BJ (cell line): Measurements from ENCODE around the gene SLC25A23. TPM values are rescaled to one million over a fixed set of nuclear protein-coding genes. Genes with fewer than 3 reads are reported as not detected.

Experiments
- CTCF ChIA-PET: fragments of 350-600 bp; formaldehyde crosslinking; extraction: SDS; loops from one replicate; lab custom pipeline; 2021; ENCODE audit warnings: antibody characterized with exemption, inconsistent platforms; lab: Yijun Ruan, JAX
- POLR2A ChIA-PET: fragments of 300-600 bp; sonication (Branson Sonifier 250); formaldehyde crosslinking; extraction: SDS; loops from one replicate; lab custom pipeline; 2021; ENCODE audit warnings: antibody characterized with exemption; lab: Charles Lee
- DNase-seq: peaks from one replicate; pipeline ENCODE4 v3.0.0-alpha.2; 2011; ENCODE audit warnings: low read depth
- H3K27me3 ChIP-seq: 2 replicates; pipeline ENCODE4 v1.6.0; 2011; ENCODE audit warnings: low read length; ENCODE audit not compliant: control insufficient read depth, insufficient read depth
- H3K36me3 ChIP-seq: 2 replicates; pipeline ENCODE4 v1.5.1; 2011; ENCODE audit warnings: low read length; ENCODE audit not compliant: control insufficient read depth, insufficient read depth
- H3K4me3 ChIP-seq: 2 replicates; pipeline ENCODE4 v1.5.1; 2011; ENCODE audit warnings: low read depth, mild to moderate bottlenecking, control low read depth, low read length
- CTCF ChIP-seq: IDR thresholded peaks from 2 replicates; pipeline ENCODE4 v1.5.1; 2011; ENCODE audit warnings: low read depth, mild to moderate bottlenecking, control low read depth, inconsistent platforms, low read length, moderate library complexity; ENCODE audit not compliant: insufficient read depth
- polyA plus RNA-seq: library from polyadenylated mRNA; depleted of rRNA; stranded (reverse); fragments of >200 nt; gene quantifications from 2 replicates; pipeline ENCODE4 v1.2.3, GENCODE V29; 2011

SLC25A23 gene
- polyA plus RNA-seq, 1 experiment = 7.4 TPM

GRCh38 chr19:6479836-6480398, 20.3 kb upstream of the SLC25A23 start:
- Histone ChIP-seq H3K27me3 (peaks cover 1% of the 10 kb centered on the region), H3K36me3 (no peaks in the 10 kb centered on the region), H3K4me3 (no peak overlapping the region)
- ChIA-PET CTCF (no interaction called here), POLR2A (no interaction called here)
- no peak for DNase-seq
- no peak for TF ChIP-seq CTCF

GRCh38 chr19:6478815-6479214, 19.2 kb upstream of the SLC25A23 start:
- TF ChIP-seq CTCF = no peak
- ChIA-PET POLR2A (no interaction called here), CTCF (interaction anchor here (0.9 kb wide), 1 partner anchor 160 kb away, joined by 3 read pairs; no protein-coding TSS in a partner anchor)
- Histone ChIP-seq H3K27me3 (peaks cover 1% of the 10 kb centered on the region), H3K36me3 (no peaks in the 10 kb centered on the region), H3K4me3 (no peak overlapping the region)
- no peak for DNase-seq

- DNase-seq = no peak
- CTCF ChIA-PET = interaction anchor here (0.8 to 1.0 kb wide), 2 partner anchors 17 to 45 kb away, joined by 3 read pairs; partner anchors contain the start of gene SLC25A23
- peak overlapping the region; percentile 14; the same call in 1 of the 2 replicates for H3K4me3 ChIP-seq
- H3K27me3 ChIP-seq = peaks cover 1% of the 10 kb centered on the region
- TF ChIP-seq CTCF = no peak
- no peaks in the 10 kb centered on the region for H3K36me3 ChIP-seq
- POLR2A ChIA-PET = no interaction called here
Observed at GRCh38 chr19:6476896-6477431, 17.4 kb upstream of the SLC25A23 start.

DNA sequence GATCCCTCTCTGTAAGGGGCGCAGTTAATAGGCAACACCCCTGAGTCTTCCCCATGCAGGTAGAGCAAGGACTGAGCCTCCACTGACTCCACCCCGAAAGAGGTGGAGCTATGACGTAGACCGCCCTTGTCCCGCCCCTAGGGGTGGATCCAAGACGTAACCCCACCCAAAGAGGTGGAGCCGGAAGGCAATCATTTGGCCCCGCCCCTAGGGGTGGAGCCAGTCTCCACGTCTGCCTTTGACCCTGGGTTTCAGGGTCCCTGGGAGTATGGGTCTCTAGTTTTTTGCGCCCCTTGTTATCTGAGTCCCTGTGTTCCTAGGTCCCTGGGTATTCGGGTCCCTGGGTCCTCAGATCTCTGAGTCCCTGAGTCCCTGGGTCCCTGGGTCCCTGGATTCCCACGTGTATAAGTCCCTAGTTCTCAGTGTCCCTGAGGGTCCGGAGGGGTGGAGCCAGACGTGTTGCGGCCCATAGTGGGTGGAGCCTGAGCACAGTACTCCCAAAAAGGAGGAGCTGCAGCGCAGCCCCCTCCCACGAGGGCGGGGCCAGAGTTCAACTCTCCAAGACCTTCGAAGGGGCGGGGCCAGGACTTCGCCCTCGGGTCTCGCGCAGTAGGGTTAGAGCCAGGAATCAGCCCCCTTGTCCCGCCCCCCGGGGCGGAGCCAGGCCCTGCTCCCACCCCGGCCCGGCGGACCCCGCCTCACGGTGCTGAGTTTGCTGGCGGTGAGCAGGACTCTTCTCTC, 16.7 kb upstream of the SLC25A23 start:
- Histone ChIP-seq H3K27me3 (peaks cover 1% of the 10 kb centered on the region), H3K4me3 (peak overlapping the region; percentile 14; the same call in 1 of the 2 replicates), H3K36me3 (no peaks in the 10 kb centered on the region)
- DNase-seq = no peak
- CTCF ChIA-PET = interaction anchor here (0.8 to 1.0 kb wide), 2 partner anchors 17 to 46 kb away, joined by 3 read pairs; partner anchors contain the start of gene SLC25A23
- POLR2A ChIA-PET = no interaction called here
- no peak for TF ChIP-seq CTCF
